ENCODE data around the gene MANEAL.

Gene MANEAL

GRCh38 chr1:37794372-37795339 lies 1.0 kb downstream of the MANEAL start:
- TF ChIP-seq CTCF (IDR thresholded peaks at IDR 0.05) = no peak
- Histone ChIP-seq H3K4me3 (ENCODE audit: low read depth in 1 of 2, low read length in 1 of 2) (no peak overlapping the region), H3K27me3 (peaks cover 76% of the 10 kb centered on the region), H3K9me3 (no peaks in the 10 kb centered on the region), H3K4me1 (ENCODE audit: control insufficient read depth in 1 of 2, insufficient read depth in 1 of 2, low read depth in 1 of 2, low read length in 1 of 2) (peaks cover 0 to 6% of the 10 kb centered on the region in 2 experiments), H3K36me3 (no peaks in the 10 kb centered on the region), H3K27ac (no peak overlapping the region)

DNA sequence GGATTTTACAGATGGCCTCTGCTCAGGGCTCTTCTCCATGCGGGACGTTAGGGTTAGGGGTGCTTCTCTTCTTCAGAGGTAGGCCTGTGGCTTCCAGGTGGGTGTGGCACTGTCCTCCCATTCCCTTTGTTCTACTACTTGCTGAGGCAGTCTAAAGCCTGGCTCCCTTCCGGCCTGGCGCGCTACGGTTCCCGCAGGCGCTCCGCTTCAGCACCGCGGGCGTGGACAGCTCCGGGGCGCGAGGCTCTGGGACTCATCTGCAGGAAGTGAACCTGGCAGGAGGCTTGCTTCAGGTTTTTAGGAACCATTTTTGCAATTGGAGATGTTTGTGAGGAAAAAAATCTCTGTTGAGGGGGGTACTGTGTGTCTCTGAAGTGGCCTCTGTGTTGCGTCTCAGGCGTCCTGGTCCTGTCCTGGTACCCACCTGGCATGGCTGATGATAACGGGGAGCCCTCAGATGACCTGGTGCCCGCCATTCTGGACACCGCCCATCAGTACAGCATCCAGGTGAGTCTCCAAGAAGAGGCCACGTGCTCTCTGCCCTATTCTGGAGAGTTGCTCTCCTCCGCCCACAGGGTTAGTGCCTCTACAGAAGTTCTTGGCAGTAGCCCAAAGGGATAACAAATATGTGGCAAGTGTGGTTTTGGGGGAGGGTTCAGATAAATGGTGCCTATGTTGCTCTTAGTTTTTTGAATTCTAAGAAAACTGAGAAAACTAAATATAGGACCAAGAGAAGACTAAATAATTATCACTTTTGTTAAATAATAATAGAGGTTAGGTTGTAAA lies 1.9 kb downstream of the MANEAL start:
- Histone ChIP-seq H3K9me3 (no peaks in the 10 kb centered on the region), H3K4me1 (ENCODE audit: control insufficient read depth in 1 of 2, insufficient read depth in 1 of 2, low read depth in 1 of 2, low read length in 1 of 2) (peaks cover 0 to 6% of the 10 kb centered on the region in 2 experiments), H3K4me3 (ENCODE audit: low read depth in 1 of 2, low read length in 1 of 2) (no peak overlapping the region), H3K27me3 (peaks cover 68% of the 10 kb centered on the region), H3K27ac (no peak overlapping the region), H3K36me3 (no peaks in the 10 kb centered on the region)
- no peak for TF ChIP-seq CTCF (IDR thresholded peaks at IDR 0.05)

- H3K27ac ChIP-seq = no peak overlapping the region
- no peak for TF ChIP-seq CTCF (IDR thresholded peaks at IDR 0.05)
- no peaks in the 10 kb centered on the region for H3K9me3 ChIP-seq
- peaks cover 45% of the 10 kb centered on the region for H3K27me3 ChIP-seq
- H3K4me1 ChIP-seq (ENCODE audit: control insufficient read depth in 1 of 2, insufficient read depth in 1 of 2, low read depth in 1 of 2, low read length in 1 of 2) = peaks cover 0 to 6% of the 10 kb centered on the region in 2 experiments
- peaks cover 17% of the 10 kb centered on the region for H3K36me3 ChIP-seq
- no peak overlapping the region for H3K4me3 ChIP-seq (ENCODE audit: low read depth in 1 of 2, low read length in 1 of 2)
Observed at GRCh38 chr1:37797750-37798345, 4.2 kb downstream of the MANEAL start.

DNA sequence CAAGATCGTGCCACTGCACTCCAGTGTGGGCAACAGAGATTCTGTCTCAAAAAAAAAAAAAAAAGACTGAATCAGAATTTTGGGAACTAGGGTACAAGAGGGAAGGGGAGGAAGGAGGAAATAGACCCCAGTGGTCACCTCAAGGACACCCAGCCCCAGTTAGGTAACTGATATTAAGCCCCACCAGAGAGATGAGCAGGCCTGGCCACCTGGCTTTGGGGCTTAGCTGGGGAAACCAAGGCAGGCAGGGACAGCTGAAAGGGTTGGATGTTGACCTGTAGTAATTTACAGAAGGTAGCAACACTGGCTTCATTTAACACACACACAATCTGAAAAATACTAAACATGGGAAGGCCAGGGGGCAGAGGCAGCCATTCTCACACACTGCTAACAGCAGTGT lies 8.8 kb downstream of the MANEAL start:
- Histone ChIP-seq H3K27ac (no peak overlapping the region), H3K36me3 (peaks cover 58% of the 10 kb centered on the region), H3K4me1 (ENCODE audit: control insufficient read depth in 1 of 2, insufficient read depth in 1 of 2, low read depth in 1 of 2, low read length in 1 of 2) (peaks cover 8 to 9% of the 10 kb centered on the region in 2 experiments), H3K4me3 (ENCODE audit: low read depth in 1 of 2, low read length in 1 of 2) (no peak overlapping the region), H3K27me3 (peaks cover 4% of the 10 kb centered on the region), H3K9me3 (no peaks in the 10 kb centered on the region)
- TF ChIP-seq CTCF (IDR thresholded peaks at IDR 0.05) = no peak

- Histone ChIP-seq H3K4me3 (ENCODE audit: low read depth in 1 of 2, low read length in 1 of 2) (peak overlapping the region; percentile 86 to 98), H3K27ac (peak overlapping the region; percentile 93), H3K4me1 (ENCODE audit: control insufficient read depth in 1 of 2, insufficient read depth in 1 of 2, low read depth in 1 of 2, low read length in 1 of 2) (peaks cover 34 to 47% of the 10 kb centered on the region in 2 experiments), H3K36me3 (peaks cover 54% of the 10 kb centered on the region), H3K27me3 (no peaks in the 10 kb centered on the region), H3K9me3 (no peaks in the 10 kb centered on the region)
- TF ChIP-seq CTCF (IDR thresholded peaks at IDR 0.05) = no peak
Observed at GRCh38 chr1:37807220-37807554, 13.5 kb downstream of the MANEAL start.
